GM19372 (cell line): Measurements from ENCODE around the gene LRIF1.

Source experiments
- ATAC-seq: cut with Tn5 transposase; IDR thresholded peaks from one replicate; pipeline ENCODE4 v1.9.1; 2021; ENCODE audit warnings: mild to moderate bottlenecking, low read depth, moderate library complexity; ENCODE audit not compliant: unreplicated experiment

The LRIF1 gene

DNA sequence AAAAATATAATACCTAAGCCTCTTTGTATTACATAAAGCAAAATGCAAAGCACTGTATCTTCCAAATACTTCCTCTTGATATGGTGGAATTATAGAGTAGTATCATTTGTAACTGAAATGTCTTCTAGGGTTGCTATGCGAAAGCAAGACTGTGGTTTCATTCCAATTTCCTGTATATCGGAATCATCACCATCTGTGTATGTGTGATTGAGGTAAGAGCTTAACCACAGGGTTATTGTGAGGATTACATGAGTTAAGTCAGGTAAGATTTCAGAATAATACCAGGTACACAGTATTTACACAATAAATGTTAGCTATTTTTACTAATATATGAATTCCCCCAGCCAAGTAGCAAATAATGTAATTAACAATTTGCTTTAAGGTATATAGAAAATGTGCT lies 66.0 kb downstream of the LRIF1 start:
- no peak for ATAC-seq
